GM21367 (cell line): ENCODE data around the gene COL18A1.
"Not testable (repeated sequence)": the region's sequence is repeated elsewhere in the genome, so short reads cannot be mapped to it uniquely, and the experiment has no call there.

Experiments
- ATAC-seq: cut with Tn5 transposase; IDR thresholded peaks from one replicate; pipeline ENCODE4 v1.9.1; 2021; ENCODE audit not compliant: unreplicated experiment

Gene COL18A1

DNA sequence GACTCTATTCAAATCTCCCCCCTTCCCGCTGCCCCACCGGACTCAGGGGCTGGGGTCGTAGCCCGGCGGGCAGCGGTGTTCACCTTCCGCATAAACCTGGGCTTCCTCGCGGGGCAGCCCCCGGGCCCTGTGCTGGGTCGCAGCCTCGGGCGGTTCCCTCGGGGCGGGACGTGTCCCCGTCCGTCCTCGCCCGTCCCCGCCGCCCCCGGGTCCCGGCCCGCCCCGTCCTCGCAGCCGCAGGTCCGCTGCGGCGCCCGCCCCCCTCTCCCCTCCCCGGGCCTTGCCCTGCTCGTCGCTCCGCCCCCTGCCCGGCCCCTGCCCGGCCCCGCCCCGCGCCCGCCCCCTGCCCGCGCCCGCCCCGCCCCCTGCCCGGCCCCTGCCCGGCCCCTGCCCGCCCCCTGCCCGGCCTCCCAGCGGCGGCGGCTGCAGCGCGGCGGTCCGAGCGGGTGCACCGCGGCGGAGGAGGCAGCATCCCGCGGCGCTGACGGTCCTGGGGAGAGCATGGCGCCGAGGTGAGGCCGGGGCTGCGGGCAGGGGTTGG lies at the start of gene COL18A1:
Gene COL18A1, plus strand, starts transcription at position 436 of the 541 bp plus-strand sequence. Its CDS starts 66 bp downstream, at position 502.
- ATAC-seq = no peak

DNA sequence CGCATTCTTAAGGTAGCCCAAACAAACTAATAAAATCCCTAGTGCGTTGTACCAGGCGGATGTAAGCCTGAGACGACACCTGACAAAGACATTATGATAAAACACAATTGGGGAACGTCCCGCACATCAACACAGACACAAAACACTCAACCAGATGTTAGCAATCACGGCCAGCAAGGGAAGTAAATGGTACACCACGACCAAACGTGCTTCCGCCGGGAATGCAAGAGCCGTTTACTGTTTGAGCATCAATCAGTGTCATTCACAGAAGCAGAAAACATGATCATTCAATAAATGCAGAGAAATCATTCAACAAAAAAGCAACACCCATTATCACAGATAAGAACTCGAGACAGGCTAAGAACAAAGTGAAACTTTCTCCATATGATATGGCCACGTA lies 49.4 kb upstream of the COL18A1 start:
- no peak for ATAC-seq

- ATAC-seq = no peak
Observed at GRCh38 chr21:45356251-45356650, 48.7 kb upstream of the COL18A1 start.

DNA sequence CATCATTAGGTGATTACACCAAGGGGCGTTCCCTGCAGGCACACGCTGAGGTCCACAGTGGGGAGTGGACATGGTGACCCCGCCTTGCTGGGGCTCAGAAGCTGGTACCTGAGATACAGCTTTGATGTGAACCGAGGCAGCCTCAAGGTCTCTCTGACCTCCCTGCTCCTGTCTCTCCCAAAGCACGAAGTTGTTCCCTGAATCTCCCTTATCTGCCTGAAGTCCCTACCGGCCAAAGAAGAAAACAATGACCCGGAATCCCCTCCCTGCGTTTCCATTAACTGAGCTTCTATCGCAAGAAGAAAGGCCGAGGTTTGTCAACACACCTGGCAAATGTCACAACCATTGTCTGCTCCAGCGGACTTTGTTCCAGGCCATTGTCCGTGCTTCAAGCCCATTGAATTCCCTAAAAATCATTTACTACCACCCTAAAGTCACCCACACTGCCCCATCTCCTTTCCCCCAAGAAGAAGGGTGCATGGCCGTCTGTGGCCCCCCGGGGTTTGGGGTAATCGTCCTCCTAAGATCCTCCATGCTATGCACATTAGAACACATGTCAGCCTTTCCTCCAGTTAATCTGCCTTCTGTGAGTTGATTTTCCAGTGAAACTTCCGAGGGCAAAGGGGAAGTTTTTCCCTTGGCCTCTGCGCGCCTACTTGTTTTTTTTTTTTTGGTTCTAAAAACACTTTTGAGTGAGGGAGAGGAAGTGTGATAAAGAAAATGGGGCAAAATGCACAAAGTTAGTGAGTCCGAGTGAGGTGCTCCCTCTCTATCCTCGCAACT lies 48.1 kb upstream of the COL18A1 start:
- no peak for ATAC-seq

DNA sequence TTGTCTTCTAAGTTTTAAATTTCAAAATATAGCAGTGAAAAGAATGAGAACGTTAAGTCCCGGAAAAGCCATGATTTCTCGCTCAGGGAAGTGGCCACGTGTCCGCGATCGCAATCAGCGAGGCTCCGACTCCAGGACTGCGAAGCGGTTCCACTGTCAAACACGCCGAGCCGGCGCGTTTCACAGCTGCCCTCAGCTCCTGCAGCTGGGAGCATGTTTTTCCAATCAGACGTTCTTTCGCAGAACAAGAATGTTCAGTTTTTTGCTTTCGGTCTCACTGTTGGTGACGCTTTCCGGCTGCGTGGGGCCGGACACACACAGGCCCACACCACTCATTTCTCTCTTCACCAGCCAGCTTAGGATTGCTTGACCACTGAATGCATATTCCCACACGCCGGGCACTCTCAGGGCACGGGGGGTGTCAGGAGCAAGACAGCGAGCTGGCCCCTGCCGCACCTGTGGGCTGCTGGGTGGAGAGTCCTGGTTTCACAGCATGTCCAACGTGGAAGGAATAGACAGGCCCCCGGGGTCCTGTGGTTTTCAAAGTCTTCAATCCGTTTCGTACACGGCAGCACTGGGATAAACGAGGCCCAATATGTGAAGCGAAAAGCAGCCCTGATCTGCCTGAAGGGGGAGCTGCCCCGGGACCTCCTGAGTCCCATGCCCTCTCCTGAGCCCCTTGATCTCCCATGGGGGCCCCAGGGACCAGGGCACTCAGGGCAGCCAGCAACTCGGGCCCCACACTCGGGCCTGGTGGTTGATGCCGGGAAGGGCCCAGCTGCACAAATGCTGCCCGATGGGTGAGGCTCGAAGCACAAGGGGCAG lies 47.3 kb upstream of the COL18A1 start:
- ATAC-seq = no peak

DNA sequence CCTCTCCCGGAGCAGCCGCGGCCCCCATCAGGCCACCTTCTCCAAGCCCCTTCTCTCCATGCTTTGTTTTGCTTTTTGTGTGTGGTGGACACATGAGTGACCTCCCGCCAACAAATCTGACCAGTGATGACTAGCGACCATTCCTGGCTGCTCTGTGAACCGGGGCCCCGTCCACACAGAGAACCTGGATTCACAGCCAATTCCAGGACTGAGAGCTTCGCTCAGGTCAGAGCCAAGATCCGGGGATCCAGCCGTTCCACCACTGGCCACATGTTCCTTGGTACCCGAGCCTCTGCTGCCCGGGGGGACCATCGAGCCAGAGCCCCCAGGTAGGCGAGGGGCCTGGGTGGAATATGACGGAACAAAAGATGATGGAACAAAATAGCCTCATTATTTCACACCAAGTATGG lies 46.7 kb upstream of the COL18A1 start:
- no peak for ATAC-seq

DNA sequence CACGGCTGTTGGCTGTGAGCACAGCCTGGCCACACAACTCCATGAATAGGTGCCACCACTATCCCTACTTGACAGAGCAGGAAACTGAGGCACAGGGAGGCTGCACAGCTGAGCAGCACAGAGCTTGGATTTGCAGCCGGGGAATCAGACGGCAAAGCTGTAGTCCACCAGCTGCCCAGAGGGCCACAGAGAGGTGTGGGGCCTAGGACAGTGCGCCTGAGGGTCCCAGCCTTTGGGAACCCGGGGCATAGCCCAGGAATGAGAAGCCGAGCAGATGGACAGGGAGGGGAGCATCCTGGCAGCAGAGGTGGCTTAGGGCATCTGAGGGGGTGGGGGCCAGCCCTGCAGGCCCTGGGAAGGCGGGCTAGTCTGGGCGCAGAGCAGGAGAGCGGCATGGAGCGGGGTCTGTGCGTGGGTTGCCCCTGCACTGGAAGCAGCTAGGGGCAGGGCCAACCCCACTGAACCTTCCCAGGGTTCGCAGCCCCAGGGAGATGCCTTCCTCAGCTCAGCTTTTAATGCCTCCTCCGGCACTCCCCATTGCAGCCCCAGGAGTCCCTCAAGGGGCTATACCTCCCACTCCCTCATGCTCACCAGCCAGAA lies 46.2 kb upstream of the COL18A1 start:
- ATAC-seq = no peak

GRCh38 chr21:45359451-45360217 lies 45.3 kb upstream of the COL18A1 start:
- ATAC-seq = no peak

- ATAC-seq = no peak
Observed at GRCh38 chr21:45361033-45361997, 43.6 kb upstream of the COL18A1 start.

DNA sequence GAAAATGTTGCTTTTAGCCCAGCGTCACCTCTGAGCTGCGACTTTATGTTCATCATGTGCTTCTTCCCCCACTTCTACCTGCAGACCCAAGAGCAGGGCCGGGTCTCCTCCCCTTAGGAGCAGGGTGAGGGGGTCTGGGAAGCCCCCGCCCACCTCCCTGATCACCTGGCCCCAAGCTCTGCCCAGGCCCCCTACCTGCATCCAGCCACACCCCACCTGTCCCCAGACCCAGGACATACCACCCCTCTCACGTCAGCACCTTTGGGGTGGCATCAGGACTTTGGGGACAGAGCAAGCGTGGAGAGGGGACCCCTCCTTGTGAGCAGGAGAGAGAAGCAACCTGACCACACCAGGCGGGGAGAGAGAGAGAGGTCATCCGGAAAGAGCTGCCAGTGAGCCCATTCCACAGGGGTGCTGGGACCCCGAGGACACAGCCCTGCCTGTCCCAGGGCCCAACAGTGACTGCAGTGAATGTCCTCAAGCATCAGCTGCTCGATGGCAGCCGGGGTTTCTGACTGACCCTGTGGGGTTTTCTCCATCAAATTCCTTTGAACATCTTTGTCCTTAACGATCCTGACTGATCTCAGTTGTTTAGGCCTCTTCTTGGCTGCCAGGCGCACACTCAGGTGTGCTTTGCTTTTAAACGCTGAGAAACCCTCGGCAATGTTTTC lies 42.8 kb upstream of the COL18A1 start:
- ATAC-seq = no peak

DNA sequence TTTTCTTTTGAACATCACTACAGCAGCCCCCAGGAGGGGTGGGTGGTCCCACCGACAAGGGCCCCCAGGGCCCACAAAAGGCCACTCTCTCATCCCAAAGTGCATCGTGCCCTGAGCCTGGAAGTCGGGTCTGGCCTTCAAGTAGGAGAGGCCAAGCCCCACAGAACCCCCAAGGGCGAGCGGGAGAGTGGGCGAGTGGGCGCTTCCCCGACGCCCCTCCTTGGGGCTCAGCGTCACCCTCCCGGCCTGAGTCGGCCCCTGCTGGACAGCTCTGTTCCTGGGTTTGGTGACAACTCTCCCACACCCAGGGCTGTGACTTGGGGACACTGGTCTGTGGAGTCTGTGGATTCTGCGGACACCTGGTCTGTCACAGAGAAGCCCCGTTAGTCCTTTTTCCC lies 42.2 kb upstream of the COL18A1 start:
- ATAC-seq = no peak

DNA sequence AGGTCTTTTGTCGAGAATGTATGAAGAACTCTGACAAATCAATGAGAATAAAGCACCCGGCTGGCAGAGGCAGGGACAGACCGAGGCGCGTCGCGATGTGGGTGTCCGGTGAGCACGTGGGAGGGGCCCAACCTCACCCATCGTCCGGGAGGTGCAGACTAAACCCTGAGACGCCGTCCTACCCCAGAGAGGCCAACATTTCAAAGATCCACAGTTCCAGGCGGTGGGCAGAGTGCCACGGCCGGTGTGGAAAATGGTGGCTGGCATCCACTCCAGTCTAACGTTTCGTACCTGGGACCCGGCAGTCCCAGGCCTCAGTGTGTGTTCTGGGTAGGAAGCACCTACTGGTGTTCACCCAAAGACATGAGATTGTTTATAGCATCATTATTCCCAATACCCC lies 41.7 kb upstream of the COL18A1 start:
- not testable (repeated sequence) for ATAC-seq

GRCh38 chr21:45363921-45364467 lies 41.0 kb upstream of the COL18A1 start:
- no peak for ATAC-seq

GRCh38 chr21:45364468-45365185 lies 40.3 kb upstream of the COL18A1 start:
- no peak for ATAC-seq

- ATAC-seq = no peak
Observed at GRCh38 chr21:45365186-45365607, 39.8 kb upstream of the COL18A1 start.

GRCh38 chr21:45365608-45366241 lies 39.2 kb upstream of the COL18A1 start:
- ATAC-seq = no peak

DNA sequence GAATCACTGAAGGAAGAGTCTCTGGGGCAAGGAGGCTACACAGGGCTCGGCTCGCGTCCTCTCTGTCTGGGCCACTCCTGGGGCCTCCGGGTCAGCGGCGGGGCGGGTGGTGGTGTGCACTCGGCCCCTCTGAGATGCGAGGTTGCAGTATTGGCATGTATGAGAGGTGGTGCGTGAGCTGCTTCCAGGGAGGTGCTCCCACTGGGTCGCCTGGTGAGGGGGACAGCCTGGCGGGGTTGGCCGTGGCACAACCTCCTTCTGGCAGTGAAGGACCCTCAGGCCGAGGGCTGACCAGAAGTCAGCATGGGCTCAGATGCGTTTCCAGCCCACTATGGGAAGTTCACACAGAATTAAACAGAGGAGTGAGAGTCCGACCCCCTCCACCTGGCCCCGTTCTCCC lies 38.5 kb upstream of the COL18A1 start:
- ATAC-seq = no peak
